SK-N-SH treated with all-trans-retinoic acid at 6 μM for 48 hours (cell line): ENCODE measurements around the gene NUP133.

Source experiments
- ESRRG ChIP-seq: fragments of 250-450 bp; sonication (Bioruptor Pico); IDR thresholded peaks from 2 replicates; pipeline ENCODE4 v1.6.1; 2021; ENCODE audit warnings: mild to moderate bottlenecking
- ISL1 ChIP-seq: fragments of 250-450 bp; sonication (Bioruptor Pico); IDR thresholded peaks from 2 replicates; pipeline ENCODE4 v2.1.2; 2022; ENCODE audit warnings: mild to moderate bottlenecking, moderate library complexity
- RARB ChIP-seq: fragments of 250-450 bp; sonication (Bioruptor Pico); IDR thresholded peaks from 2 replicates; pipeline ENCODE4 v1.8.0; 2021; ENCODE audit warnings: mild to moderate bottlenecking, moderate library complexity
- SNAI2 ChIP-seq: fragments of 250-450 bp; sonication (Bioruptor Pico); IDR thresholded peaks from 2 replicates; pipeline ENCODE4 v1.5.0; 2020; ENCODE audit warnings: mild to moderate bottlenecking, moderate library complexity
- ZFP3 ChIP-seq: fragments of 250-450 bp; sonication (Bioruptor Pico); IDR thresholded peaks from 2 replicates; pipeline ENCODE4 v1.5.0; 2020; ENCODE audit warnings: mild to moderate bottlenecking, moderate library complexity
- ZFP30 ChIP-seq: fragments of 450-650 bp; formaldehyde crosslinking; IDR thresholded peaks from 2 replicates; pipeline ENCODE4 v1.5.0; 2022; ENCODE audit warnings: mild to moderate bottlenecking, moderate library complexity
- ZNF8 ChIP-seq: fragments of 450-650 bp; formaldehyde crosslinking; IDR thresholded peaks from 2 replicates; pipeline ENCODE4 v1.5.0; 2020; ENCODE audit warnings: mild to moderate bottlenecking, moderate library complexity
- TF ChIP-seq, protein P1 (sequence below): fragments of 250-450 bp; sonication (Bioruptor Pico); IDR thresholded peaks from 2 replicates; pipeline ENCODE4 v1.5.1; 2021; ENCODE audit warnings: mild to moderate bottlenecking, moderate library complexity

DNA sequence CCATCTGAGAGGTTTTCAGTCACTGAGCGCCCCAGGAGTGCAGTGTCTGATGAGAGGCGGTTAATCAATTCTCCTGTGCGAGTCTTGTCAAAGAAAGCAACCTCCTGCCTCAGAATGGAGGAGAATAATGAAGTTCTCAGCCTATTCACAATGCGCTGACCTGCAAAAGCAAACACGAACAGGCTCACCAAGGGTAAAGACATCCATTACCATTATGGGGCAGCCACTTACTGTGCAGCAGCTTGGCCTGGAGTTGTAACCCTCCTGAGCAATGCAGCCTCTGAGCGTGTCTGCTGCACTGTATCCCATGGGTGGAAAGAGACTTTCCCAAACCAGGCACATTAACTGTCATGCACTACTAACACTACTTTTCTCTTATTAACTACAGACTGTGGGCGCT lies 39.4 kb upstream of the NUP133 start:
- TF ChIP-seq ZNF8 (CRISPR knock-in tag) (no peak), RARB (no peak), SNAI2 (CRISPR knock-in tag) (no peak), ZFP3 (no peak), ISL1 (no peak), ESRRG (CRISPR knock-in tag) (no peak), ZFP30 (CRISPR knock-in tag) (no peak)
- TF ChIP-seq, protein P1, sequence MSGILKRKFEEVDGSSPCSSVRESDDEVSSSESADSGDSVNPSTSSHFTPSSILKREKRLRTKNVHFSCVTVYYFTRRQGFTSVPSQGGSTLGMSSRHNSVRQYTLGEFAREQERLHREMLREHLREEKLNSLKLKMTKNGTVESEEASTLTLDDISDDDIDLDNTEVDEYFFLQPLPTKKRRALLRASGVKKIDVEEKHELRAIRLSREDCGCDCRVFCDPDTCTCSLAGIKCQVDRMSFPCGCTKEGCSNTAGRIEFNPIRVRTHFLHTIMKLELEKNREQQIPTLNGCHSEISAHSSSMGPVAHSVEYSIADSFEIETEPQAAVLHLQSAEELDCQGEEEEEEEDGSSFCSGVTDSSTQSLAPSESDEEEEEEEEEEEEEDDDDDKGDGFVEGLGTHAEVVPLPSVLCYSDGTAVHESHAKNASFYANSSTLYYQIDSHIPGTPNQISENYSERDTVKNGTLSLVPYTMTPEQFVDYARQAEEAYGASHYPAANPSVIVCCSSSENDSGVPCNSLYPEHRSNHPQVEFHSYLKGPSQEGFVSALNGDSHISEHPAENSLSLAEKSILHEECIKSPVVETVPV (CRISPR knock-in tag), result no peak
